H1 (cell line): ENCODE results near the gene MYLK2.

Experiments used
- CREB1 ChIP-seq: IDR thresholded peaks from 2 replicates; pipeline ENCODE4 v1.6.1; 2012; ENCODE audit warnings: inconsistent platforms
- EZH2 ChIP-seq: fragments of 200-600 bp; sonication (generic); IDR thresholded peaks from 2 replicates; pipeline ENCODE4 v1.7.1; 2012; ENCODE audit warnings: low read depth, mild to moderate bottlenecking, moderate library complexity, low read length, inconsistent platforms; ENCODE audit not compliant: severe bottlenecking
- GABPA ChIP-seq: IDR thresholded peaks from 2 replicates; pipeline ENCODE4 v1.6.1; 2011; ENCODE audit warnings: mild to moderate bottlenecking, low read length, moderate library complexity, borderline replicate concordance; ENCODE audit not compliant: insufficient read depth
- POLR2A ChIP-seq, 2 experiments: IDR thresholded peaks; 1 replicate in 1 of 2; 2 replicates in 1 of 2; pipeline ENCODE4 v1.6.1; 2011; ENCODE audit warnings: low read depth in 2 of 2, low read length in 2 of 2, mild to moderate bottlenecking in 2 of 2; ENCODE audit errors: control extremely low read depth in 1 of 2
- RFX5 ChIP-seq: IDR thresholded peaks from 2 replicates; pipeline ENCODE4 v1.6.1; 2011; ENCODE audit warnings: low read depth, low read length, improper control_type of control experiment, borderline replicate concordance
- RNF2 ChIP-seq: fragments of 200-900, 300-1000 bp; sonication (generic); IDR thresholded peaks from 2 replicates; pipeline ENCODE4 v1.7.1; 2016; ENCODE audit warnings: borderline replicate concordance, low read depth, mild to moderate bottlenecking, antibody characterized with exemption, low read length; ENCODE audit not compliant: poor library complexity, severe bottlenecking; ENCODE audit errors: missing control alignments
- TF ChIP-seq, protein P1 (sequence below), 3 experiments: IDR thresholded peaks; 1 replicate in 2 of 3; 2 replicates in 1 of 3; pipeline versions ENCODE4 v1.5.1 to v1.6.1; 2011; ENCODE audit warnings: low read length in 3 of 3, mild to moderate bottlenecking in 3 of 3, inconsistent platforms in 2 of 3, low read depth in 1 of 3, moderate library complexity in 1 of 3; ENCODE audit not compliant: insufficient read depth in 1 of 3; ENCODE audit errors: control extremely low read depth in 1 of 3
- TF ChIP-seq, protein P2 (sequence below): IDR thresholded peaks from 2 replicates; pipeline ENCODE4 v1.6.1; 2012; ENCODE audit warnings: low read length, inconsistent platforms

DNA sequence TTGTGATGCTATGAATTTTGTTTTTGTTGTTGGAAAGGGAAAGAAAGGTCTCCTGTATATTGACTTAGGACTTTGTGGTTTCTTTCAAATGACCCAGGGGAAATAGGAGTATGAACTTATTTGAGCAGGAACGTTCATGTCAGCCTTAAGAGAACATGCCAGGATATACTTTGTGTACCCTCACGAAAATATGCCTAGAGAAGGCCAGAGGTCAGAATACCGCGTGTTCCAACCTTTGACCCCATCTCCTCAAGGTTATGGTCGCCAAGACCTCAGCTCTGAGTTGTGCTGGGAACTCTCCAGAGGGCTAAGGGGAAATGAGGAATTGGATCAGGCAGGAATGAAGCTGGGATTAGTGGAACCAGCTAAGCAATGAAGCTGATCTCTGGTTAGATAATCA is 62.8 kb downstream of the MYLK2 start:
- TF ChIP-seq, protein P1, sequence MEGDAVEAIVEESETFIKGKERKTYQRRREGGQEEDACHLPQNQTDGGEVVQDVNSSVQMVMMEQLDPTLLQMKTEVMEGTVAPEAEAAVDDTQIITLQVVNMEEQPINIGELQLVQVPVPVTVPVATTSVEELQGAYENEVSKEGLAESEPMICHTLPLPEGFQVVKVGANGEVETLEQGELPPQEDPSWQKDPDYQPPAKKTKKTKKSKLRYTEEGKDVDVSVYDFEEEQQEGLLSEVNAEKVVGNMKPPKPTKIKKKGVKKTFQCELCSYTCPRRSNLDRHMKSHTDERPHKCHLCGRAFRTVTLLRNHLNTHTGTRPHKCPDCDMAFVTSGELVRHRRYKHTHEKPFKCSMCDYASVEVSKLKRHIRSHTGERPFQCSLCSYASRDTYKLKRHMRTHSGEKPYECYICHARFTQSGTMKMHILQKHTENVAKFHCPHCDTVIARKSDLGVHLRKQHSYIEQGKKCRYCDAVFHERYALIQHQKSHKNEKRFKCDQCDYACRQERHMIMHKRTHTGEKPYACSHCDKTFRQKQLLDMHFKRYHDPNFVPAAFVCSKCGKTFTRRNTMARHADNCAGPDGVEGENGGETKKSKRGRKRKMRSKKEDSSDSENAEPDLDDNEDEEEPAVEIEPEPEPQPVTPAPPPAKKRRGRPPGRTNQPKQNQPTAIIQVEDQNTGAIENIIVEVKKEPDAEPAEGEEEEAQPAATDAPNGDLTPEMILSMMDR (IDR thresholded peaks at IDR 0.05; ENCODE audit: control extremely low read depth in 1 of 3, insufficient read depth in 1 of 3, low read depth in 1 of 3, low read length in 3 of 3), result no peak
- TF ChIP-seq, protein P2, sequence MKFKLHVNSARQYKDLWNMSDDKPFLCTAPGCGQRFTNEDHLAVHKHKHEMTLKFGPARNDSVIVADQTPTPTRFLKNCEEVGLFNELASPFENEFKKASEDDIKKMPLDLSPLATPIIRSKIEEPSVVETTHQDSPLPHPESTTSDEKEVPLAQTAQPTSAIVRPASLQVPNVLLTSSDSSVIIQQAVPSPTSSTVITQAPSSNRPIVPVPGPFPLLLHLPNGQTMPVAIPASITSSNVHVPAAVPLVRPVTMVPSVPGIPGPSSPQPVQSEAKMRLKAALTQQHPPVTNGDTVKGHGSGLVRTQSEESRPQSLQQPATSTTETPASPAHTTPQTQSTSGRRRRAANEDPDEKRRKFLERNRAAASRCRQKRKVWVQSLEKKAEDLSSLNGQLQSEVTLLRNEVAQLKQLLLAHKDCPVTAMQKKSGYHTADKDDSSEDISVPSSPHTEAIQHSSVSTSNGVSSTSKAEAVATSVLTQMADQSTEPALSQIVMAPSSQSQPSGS, result no peak
- TF ChIP-seq CREB1 (no peak), GABPA (no peak), EZH2 (no peak), POLR2A (IDR thresholded peaks at IDR 0.05; ENCODE audit: control extremely low read depth in 1 of 2, low read depth in 2 of 2, low read length in 2 of 2) (no peak), RFX5 (no peak), RNF2 (no peak)
